HG03103 (cell line): ENCODE results near the gene DHRSX.
"Not testable (repeated sequence)": the region's sequence is repeated elsewhere in the genome, so short reads cannot be mapped to it uniquely, and the experiment has no call there.

ENCODE experiments used
- ATAC-seq: cut with Tn5 transposase; IDR thresholded peaks from one replicate; pipeline ENCODE4 v1.9.1; 2021; ENCODE audit warnings: low read depth; ENCODE audit not compliant: unreplicated experiment

DHRSX gene

GRCh38 chrX:2272337-2272736 lies 228.4 kb downstream of the DHRSX start:
- ATAC-seq, result no peak

DNA sequence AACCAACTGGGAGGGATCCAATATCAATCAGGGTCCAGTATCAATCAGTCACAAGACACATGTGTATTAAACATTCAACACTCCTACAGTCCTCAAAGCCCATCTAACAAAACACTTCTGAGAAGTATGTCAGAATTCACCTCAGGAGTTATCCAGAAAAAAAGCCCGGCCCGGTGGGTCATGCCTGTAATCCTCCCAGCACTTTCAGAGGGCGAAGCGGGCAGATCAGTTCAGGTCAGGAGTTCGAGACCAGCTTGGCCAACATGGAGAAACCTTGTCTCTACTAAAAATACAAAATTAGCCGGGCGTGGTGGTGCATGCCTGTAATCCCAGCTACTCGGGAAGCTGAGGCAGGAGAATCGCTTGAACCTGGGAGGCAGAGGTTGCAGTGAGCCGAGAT lies 229.2 kb downstream of the DHRSX start:
- not testable (repeated sequence) for ATAC-seq

GRCh38 chrX:2270783-2271182 lies 230.0 kb downstream of the DHRSX start:
- ATAC-seq, result not testable (repeated sequence)

DNA sequence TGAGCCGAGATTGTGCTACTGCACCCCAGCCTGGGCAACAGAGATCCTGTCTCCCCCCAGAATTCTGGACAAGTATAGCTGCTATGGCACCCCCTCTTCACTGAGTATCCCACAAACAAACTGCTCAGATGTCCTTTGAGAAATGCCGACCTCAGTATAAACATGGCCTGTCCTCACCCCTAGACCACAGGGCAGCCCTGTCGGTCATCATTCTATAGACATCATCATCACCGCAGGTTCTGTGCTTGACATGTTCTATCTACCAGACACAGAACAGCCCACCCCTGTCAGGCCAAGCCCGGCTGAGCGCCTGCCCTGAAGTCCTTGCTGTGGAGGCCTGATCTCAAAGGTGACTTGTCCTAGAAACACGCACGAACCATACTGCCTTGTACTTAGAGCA lies 232.9 kb downstream of the DHRSX start:
- no peak for ATAC-seq

GRCh38 chrX:2266445-2267349 lies 234.1 kb downstream of the DHRSX start:
- ATAC-seq, result no peak

- not testable (repeated sequence) for ATAC-seq
Measured at GRCh38 chrX:2265658-2266444, 234.9 kb downstream of the DHRSX start.

DNA sequence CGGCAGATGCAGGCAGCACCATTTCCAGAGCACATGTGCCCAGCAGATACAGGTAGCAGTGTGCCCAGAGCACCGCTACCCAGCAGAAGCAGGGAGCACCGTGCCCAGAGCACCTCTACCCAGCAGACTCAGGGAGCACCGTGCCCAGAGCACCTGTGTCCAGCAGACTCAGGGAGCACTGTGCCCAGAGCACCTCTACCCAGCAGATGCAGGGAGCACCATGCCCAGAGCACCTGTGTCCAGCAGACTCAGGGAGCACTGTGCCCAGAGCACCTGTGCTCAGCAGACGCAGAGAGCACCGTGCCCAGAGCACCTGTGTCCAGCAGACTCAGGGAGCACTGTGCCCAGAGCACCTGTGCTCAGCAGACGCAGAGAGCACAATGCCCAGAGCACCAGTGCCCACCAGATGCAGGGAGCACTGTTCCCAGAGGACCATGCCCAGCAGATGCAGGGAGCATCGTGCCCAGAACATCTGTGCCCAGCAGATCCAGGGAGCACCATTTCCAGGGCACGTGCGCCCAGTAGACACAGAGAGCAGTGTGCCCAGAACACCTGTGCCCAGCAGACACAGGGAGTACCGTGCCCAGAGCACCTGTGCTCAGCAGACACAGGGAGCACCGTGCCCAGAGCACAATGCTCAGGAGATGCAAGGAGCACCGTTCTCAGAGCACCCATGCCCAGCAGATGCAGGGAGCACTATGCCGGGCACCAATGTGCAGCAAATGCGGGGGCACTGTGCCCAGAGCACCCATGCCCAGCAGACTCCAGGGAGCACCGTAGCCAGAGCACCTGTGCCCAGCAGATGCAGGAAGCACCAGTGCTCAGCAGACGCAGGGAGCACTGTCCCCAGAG lies 236.4 kb downstream of the DHRSX start:
- no peak for ATAC-seq

GRCh38 chrX:2263203-2263602 lies 237.6 kb downstream of the DHRSX start:
- ATAC-seq, result no peak

GRCh38 chrX:2262668-2263055 lies 238.1 kb downstream of the DHRSX start:
- no peak for ATAC-seq

DNA sequence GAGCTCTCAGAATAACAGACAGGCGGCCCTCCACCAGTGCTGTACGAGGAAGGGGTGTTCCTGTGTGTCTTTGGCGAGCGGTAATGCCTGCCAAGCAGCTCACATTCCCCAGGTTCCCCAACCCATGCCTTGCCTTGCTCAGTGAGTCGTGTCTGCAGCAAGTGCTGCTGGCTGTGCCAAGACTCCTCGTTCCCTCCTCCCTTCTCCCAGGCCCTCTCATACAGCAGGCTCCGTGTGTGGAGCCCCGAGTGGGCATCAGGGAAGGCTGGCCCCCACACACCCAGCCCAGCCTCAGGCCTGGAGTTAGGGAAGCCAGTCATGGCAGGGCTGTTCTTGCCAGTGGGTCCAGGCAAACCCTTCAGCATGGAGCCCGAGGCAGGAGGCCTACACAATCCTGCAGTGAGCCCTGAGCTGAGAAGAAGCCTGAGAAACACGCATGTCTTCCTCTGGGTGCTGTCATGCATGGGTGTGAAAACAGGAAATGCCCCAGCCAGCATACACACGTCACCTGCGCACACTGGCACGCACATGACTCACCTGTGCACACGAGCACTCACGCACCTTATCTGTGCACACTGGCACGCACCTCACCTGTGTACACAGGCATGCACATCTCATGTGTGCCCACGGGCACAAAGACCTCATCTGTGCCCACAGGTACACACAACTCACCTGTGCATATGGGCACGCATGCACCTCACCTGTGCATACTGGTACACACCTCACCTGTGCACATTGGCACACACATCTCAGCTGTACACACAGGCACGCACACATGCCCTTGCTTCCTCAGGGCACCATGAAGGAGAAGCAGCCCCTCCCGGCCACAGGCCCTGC lies 238.7 kb downstream of the DHRSX start:
- ATAC-seq, result no peak

DNA sequence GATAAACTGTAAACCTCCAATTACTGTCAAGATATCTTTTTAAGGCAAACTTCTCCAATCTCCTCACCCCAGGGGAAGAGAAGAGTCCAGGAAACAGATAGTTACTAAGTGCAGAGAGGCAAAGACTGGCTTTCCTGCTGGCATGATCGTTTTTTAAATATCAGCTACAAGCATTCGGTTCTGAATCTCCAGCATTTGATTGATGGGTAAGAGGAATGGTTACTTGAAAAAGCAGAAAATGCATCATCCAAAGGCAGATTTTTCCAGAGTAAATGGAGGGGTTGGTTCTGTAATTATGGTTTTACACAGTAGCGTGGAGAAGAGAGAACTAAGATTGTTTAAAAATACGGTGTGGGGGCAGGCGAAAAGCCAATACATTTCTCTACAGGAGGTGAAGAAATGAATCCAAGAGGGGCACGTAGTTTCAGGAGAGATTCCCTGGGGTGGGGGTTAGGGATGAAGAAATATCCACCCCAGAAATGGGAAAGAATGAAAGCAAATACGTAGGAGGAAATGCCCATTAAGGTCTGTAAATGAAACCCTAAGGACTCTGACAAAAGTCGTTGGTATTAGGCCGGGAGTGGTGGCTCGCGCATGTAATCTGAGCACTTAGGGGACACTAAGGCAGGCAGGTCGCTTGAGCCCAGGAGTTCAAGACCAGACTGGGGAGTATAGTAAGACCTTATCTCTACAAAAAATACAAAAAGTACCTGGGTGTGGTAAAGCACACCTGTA lies 248.3 kb downstream of the DHRSX start:
- ATAC-seq, result no peak

DNA sequence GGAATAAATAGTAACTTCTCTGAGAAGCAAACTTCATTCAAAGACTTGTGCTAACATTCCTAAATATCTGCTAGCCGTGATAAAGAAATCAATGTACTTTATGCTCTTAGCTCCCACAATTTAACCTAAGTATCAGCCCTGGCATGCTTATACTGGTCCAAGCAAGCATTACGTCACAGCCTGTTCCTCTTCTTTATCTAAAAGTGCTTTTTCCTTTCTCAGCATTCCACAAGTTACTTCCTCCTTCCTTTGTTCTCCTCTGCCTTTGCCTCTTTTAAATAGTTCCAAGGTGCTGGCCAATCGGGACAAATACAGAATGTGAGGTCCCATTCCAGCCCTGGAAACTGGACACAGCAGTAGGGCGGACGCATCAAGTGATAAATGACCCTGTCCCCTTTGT lies 249.6 kb downstream of the DHRSX start:
- ATAC-seq, result no peak

DNA sequence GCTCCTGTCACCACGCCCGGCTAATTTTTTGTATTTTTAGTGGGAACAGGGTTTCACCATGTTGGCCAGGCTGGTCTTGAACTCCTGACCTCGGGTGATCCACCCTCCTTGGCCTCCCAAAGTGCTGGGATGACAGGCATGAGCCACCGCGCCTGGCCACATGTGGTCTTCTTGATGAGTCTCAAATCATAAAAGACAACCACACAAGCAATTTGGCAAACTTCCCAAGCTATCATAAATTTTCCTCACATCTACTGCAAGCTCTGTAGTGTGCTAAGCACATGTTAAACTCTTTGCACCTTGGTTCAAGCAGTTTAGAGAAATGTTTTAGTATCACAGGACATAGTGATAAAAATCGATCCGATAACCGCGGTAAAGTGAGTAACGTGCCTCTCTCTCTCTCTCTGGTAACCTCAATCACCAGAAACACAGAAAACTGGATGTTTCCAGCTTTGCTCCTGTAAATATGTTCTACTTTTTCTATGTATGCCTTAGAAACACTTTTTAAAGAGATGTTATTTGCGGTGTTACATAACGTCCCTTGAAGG lies 256.8 kb downstream of the DHRSX start:
- ATAC-seq, result no peak

DNA sequence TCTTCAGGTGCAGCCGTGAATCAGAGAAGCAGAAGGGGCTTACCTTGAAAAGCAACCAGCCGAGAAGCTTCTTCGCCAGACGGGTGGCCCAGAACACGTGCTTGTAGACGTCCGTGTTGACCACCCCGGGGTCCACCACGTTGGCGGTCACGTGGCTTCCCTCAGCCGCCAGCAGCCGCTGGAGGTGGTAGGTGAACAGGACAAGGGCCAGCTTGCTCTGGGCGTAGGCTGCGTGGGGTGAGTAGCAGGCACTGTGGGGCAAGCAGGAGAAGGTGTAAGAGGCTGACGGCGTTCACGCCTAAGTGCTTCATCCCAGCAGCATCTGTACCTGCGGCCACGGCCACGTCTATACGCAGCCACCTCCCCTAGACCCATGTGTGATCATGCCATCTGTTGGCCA lies 257.8 kb downstream of the DHRSX start:
- no peak for ATAC-seq

GRCh38 chrX:2242326-2242725 lies 258.4 kb downstream of the DHRSX start:
- ATAC-seq, result no peak

DNA sequence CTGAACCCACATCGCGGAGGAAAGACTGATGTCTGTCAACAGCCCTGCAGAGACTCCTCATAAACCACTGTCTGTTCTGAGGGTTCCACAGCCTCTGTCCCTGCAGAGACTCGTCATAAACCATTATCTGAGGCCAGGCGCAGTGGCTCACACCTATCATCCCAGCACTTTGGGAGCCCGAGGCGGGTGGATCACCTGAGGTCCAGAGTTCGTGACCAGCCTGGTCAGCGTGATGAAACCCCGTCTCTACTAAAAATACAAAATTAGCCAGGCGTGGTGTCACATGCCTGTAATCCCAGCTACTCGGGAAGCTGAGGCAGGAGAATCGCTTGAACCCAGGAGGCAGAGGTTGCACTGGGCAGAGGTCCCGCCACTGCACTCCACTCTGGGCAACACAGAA lies 259.3 kb downstream of the DHRSX start:
- ATAC-seq, result not testable (repeated sequence)

DNA sequence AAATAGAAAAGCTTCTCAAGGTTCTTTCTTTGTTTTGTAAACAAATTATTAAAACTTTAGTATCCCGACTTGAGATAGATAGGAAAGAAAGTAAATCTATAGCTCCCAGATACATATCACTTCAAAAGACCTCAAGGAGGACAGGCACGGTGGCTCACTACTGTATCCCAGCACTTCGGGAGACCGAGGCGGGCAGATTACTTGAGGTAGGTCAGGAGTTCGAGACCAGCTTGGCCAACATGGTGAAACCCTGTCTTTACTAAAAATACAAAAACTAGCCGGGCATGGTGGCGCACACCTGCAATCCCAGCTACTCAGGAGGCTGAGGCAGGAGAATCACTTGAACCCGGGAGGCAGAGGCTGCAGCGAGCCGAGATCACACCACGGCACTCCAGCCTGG lies 260.0 kb downstream of the DHRSX start:
- not testable (repeated sequence) for ATAC-seq

DNA sequence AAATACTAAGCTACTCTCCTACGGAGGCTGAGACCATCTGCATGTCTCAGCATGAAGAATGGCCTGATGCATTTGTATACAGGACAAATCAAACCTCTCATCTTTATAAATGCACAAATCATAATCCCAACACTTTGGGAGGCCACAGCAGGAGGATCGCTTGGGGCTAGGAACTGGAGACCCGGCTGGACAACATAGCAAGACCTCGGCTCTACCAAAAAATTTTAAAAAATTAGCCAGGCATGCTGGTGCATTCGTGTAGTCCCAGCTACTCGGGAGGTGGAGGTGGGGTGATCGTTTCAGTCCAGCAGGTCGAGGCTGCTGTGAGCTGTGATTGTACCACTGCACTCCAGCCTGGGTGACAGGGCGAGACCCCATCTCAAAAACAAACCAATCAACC lies 262.8 kb downstream of the DHRSX start:
- ATAC-seq, result no peak
